Measurements from ENCODE around the gene USP53. TPM values are rescaled to one million over a fixed set of nuclear protein-coding genes. Genes with fewer than 3 reads are reported as not detected.
"Not testable (repeated sequence)": the region's sequence is repeated elsewhere in the genome, so short reads cannot be mapped to it uniquely, and the experiment has no call there.

Gene USP53
- 4.7 and 6.9 TPM in 2 replicates for total RNA-seq (2014; rRNA removed; shearing (Covaris generic); ENCODE audit: low replicate concordance)

- in situ Hi-C loops (cut with HindIII; ENCODE audit: low pct_unique_long_range_greater_than_20kb, low sequenced_read_pairs) = no loop called here
- peak; percentile 98 for DNase-seq (ENCODE audit: low read depth)
Measured at GRCh38 chr4:119212234-119212963, at the start of gene USP53. Gene USP53, plus strand, starts transcription at chr4:119212713. Its CDS starts 27,047 bp downstream, at chr4:119239760.

DNA sequence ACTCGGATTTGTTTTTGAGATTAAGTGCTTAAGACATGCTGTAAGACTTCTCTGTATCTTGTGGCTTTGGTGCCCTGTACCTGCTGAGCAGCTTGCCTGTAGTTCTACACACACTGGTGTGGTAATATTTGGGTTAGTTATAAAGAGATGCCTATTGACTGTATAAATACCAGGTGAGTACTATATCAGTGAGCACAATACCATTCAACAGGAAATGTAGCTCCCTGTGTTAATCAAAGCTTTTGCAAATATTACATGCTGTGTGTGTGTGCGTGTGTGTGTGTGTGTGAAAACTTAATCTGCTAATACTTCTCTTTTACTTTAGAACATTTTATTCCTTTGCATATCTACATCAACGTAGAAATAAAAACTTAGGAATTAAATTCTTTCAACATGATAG, 46.7 kb upstream of the USP53 start:
- DNase-seq (ENCODE audit: low read depth) = no peak
- in situ Hi-C loops (cut with HindIII; ENCODE audit: low pct_unique_long_range_greater_than_20kb, low sequenced_read_pairs) = no loop called here

DNA sequence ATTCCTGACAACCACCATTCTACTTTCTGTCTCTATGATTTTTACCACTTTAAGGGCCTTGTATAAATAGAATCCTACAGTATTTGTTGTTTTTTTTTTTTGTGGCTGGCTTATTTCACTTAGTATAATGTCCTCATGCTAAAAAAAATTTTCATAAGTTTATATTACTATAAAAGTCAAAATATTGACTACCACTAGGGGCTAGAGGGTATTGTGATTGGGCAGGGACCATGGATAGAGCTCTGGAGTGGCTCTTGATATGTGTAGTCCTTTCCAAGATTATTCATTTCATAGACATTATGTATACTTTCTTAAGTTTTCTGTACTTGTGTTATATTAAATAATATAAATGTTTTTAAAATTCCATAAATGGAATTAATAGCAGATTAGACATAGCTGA, 42.3 kb upstream of the USP53 start:
- DNase-seq (ENCODE audit: low read depth) = no peak
- in situ Hi-C loops (cut with HindIII; ENCODE audit: low pct_unique_long_range_greater_than_20kb, low sequenced_read_pairs) = no loop called here

DNA sequence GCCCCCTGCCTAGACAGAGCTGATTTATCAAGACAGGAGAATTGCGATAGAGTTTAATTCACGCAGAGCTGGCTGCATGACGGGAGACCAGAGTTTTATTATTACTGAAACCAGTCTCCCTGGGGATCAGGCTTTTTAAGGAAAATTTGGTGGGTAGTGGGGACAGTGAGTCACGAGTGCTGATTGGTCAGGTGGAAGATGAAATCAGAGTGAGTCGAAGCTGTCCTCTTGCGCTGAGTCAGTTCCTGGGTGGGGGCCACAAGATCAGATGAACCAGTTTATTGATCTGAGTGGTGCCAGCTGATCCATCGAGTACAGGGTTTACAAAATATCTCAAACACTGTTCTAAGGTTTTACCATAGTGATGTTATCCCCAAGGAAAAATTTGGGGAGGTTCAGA, 40.3 kb upstream of the USP53 start:
- in situ Hi-C loops (cut with HindIII; ENCODE audit: low pct_unique_long_range_greater_than_20kb, low sequenced_read_pairs) = no loop called here

GRCh38 chr4:119173729-119174361, 38.7 kb upstream of the USP53 start:
- in situ Hi-C loops (cut with HindIII; ENCODE audit: low pct_unique_long_range_greater_than_20kb, low sequenced_read_pairs); DNase-seq (ENCODE audit: low read depth): not testable (repeated sequence)

More for the DNA sequence above, 40.3 kb upstream of the USP53 start:
- DNase-seq (ENCODE audit: low read depth) = no peak

- no peak for DNase-seq (ENCODE audit: low read depth)
- in situ Hi-C loops (cut with HindIII; ENCODE audit: low pct_unique_long_range_greater_than_20kb, low sequenced_read_pairs) = no loop called here
Measured at GRCh38 chr4:119179011-119179410, 33.5 kb upstream of the USP53 start.

DNA sequence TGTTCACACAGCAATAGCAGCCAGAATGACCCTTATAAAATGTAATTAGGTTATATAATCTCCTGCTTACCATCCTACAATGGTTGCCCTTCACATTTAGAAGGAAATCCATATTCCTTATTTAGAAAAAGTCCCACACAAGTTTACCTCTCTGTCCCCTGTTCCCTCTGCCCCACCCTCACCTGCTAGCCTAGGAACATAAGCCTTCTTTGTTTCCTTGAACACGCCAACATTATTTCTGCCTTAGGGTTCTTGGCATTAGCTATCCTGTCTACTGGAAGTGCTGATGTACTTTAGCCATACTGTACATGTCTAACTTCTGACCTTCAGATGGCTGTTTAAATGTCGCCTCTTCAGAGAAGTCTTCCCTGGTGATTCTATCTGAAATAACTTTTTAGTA, 28.4 kb upstream of the USP53 start:
- no peak for DNase-seq (ENCODE audit: low read depth)
- in situ Hi-C loops (cut with HindIII; ENCODE audit: low pct_unique_long_range_greater_than_20kb, low sequenced_read_pairs) = no loop called here

DNA sequence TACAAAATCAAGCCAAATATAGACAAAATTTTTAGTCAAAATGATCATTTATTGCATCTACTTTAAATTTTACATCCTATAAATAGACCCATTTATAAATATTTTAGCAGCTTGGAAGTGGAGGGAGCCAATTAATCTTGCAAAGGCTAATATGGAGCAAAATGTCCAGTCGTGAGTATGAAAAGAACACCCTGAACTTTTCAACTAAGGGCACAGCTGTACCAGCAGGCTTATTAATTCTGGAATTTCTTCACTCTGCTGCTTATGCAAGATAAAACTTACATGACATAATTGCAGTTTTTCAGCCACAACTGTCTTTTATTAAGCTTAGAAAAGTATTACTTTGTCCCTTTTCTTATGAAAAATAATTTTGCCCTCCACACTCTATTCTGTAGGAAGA, 22.9 kb upstream of the USP53 start:
- in situ Hi-C loops (cut with HindIII; ENCODE audit: low pct_unique_long_range_greater_than_20kb, low sequenced_read_pairs) = no loop called here
- no peak for DNase-seq (ENCODE audit: low read depth)

DNA sequence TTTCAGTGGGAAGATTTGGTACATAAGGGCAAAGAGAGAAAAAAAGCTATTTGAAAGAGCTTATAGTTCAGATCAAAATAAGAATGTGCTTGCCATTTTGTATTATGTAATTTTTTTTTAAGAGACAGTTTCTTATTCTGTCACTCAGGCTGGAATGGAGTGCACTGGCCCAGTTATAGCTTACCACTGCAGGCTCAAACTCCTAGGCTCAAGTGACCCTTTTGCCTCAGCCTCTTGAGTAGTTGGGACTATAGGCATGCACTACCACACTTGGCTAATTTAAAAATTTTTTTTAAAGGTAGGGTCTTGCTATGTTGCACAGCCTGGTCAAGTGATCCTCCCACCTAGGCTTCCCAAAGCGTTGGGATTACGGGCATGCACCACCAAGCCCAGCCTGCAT, 22.2 kb upstream of the USP53 start:
- in situ Hi-C loops (cut with HindIII; ENCODE audit: low pct_unique_long_range_greater_than_20kb, low sequenced_read_pairs) = no loop called here
- no peak for DNase-seq (ENCODE audit: low read depth)

- in situ Hi-C loops (cut with HindIII; ENCODE audit: low pct_unique_long_range_greater_than_20kb, low sequenced_read_pairs) = no loop called here
- no peak for DNase-seq (ENCODE audit: low read depth)
Measured at GRCh38 chr4:119191505-119191904, 21.0 kb upstream of the USP53 start.

- no peak for DNase-seq (ENCODE audit: low read depth)
- in situ Hi-C loops (cut with HindIII; ENCODE audit: low pct_unique_long_range_greater_than_20kb, low sequenced_read_pairs) = no loop called here
Measured at GRCh38 chr4:119197772-119198212, 14.7 kb upstream of the USP53 start.

GRCh38 chr4:119204916-119205315, 7.6 kb upstream of the USP53 start:
- in situ Hi-C loops (cut with HindIII; ENCODE audit: low pct_unique_long_range_greater_than_20kb, low sequenced_read_pairs) = no loop called here
- no peak for DNase-seq (ENCODE audit: low read depth)

- DNase-seq (ENCODE audit: low read depth) = no peak
- in situ Hi-C loops (cut with HindIII; ENCODE audit: low pct_unique_long_range_greater_than_20kb, low sequenced_read_pairs) = no loop called here
Measured at GRCh38 chr4:119205690-119206089, 6.8 kb upstream of the USP53 start.

- in situ Hi-C loops (cut with HindIII; ENCODE audit: low pct_unique_long_range_greater_than_20kb, low sequenced_read_pairs) = no loop called here
Measured at GRCh38 chr4:119206178-119206577, 6.3 kb upstream of the USP53 start.

GRCh38 chr4:119207051-119207450, 5.5 kb upstream of the USP53 start:
- in situ Hi-C loops (cut with HindIII; ENCODE audit: low pct_unique_long_range_greater_than_20kb, low sequenced_read_pairs) = no loop called here
- no peak for DNase-seq (ENCODE audit: low read depth)

More at GRCh38 chr4:119206178-119206577, 6.3 kb upstream of the USP53 start:
- no peak for DNase-seq (ENCODE audit: low read depth)

DNA sequence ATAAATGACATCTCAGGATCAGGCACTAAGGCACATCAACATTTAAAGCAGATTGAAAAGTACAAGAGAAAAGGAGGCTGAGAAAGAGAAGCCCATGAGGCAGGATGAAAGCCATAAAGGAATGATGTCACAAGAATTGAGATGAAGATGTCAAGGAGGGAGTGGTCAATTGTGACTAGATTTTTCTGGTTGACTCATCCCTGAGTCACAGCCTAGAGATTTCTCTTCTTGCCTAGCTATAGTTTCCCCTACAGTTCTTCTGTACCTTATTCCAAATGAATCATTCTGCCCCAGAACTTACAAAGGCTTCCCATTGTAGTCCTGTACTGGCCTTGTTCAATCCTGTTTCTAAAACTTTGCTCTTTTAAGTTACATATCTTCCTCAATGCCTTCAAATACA, 3.4 kb upstream of the USP53 start:
- in situ Hi-C loops (cut with HindIII; ENCODE audit: low pct_unique_long_range_greater_than_20kb, low sequenced_read_pairs) = no loop called here

GRCh38 chr4:119209586-119209985, 2.9 kb upstream of the USP53 start:
- in situ Hi-C loops (cut with HindIII; ENCODE audit: low pct_unique_long_range_greater_than_20kb, low sequenced_read_pairs) = no loop called here
- no peak for DNase-seq (ENCODE audit: low read depth)

More for the DNA sequence above, 3.4 kb upstream of the USP53 start:
- DNase-seq (ENCODE audit: low read depth) = peak; percentile 72

GRCh38 chr4:119210775-119211174, 1.7 kb upstream of the USP53 start:
- peak; percentile 16 for DNase-seq (ENCODE audit: low read depth)
- in situ Hi-C loops (cut with HindIII; ENCODE audit: low pct_unique_long_range_greater_than_20kb, low sequenced_read_pairs) = no loop called here

DNA sequence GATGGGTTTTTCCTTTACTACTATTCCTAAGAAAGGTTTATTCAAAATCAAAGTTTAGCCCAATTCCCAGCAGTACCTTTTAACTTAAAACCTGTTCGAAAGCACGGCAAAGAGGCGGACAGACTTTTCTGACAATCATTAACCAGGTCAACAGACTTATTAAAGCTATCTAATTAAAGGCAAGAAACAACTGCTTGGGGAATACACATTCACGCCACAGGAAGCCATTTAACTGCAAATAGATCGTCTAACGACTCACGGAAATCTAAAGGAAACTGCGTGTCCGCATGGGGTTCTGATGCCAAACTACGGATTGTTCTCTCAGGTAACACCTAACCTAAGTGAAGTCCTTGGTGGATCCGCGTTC, 663 bp upstream of the USP53 start:
- DNase-seq (ENCODE audit: low read depth) = no peak
- in situ Hi-C loops (cut with HindIII; ENCODE audit: low pct_unique_long_range_greater_than_20kb, low sequenced_read_pairs) = no loop called here
